SH-SY5Y (cell line): ENCODE results near the gene P3H4.

Source experiments
- GATA2 ChIP-seq: IDR thresholded peaks from 2 replicates; pipeline ENCODE4 v1.6.1; 2011; ENCODE audit warnings: mild to moderate bottlenecking, low read depth, low read length
- GATA3 ChIP-seq: IDR thresholded peaks from 2 replicates; pipeline ENCODE4 v1.6.1; 2011; ENCODE audit warnings: low read depth, mild to moderate bottlenecking, low read length, moderate library complexity

DNA sequence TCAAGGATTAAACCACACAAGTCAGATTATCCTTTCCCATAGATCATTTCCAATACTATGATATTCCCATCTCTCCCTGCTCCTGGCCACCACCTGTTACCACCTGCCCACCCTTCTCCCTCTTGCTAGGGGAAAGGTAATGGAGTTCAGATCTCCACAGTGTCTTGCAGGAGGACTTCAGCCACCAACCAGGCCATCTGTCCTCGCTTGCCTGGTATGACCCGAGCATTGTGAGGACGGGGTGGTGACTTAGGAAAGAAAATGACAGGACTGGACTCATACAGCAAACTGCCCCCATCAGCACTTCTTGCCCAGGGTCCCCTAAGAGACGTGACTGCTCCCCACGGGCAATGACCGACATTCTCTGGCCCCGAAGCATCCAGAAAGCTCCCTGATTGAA, 11.8 kb upstream of the P3H4 start:
- TF ChIP-seq GATA2 (no peak), GATA3 (no peak)
